ENCODE results near the gene CALCOCO1. TPM values are rescaled to one million over a fixed set of nuclear protein-coding genes. Genes with fewer than 3 reads are reported as not detected.

Gene CALCOCO1
- polyA plus RNA-seq, 1 experiment, result 124 TPM

DNA sequence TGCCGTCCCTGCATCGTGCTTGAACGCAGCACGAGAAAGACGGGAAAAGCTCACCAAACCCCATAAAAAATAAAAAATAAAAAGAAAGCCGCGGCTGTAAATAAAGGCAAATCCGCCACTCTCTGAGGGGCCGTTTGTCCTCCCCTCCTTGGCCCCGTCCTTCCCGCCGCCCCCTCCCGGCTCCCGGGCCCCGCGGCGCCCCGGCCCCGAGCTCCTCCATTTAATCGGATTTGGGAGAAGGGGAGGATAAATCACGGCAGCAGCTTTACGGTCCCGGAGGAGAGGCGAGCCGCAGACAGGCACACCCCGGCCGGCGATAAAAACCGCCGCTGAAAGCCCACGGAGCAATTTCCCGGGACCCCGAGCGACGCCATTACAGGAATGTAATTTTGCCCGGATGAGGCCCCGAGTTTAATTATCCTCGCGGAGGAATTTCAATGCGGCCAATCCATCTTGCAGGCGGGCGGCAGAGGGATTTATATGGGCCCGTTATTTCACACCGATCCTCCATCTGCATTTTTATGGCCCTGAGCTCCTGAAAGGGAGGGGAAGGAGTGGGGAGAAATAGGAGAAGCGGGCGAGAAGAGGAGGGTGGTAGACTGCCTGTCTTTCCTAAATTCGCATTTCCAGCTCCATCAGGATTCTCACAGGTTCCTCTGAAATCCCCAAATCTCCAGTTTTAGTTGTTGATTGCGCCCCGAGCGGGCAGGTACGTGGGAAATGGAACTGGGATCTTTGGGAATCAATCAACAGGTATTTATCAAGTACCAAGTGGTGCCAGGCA lies 50.0 kb downstream of the CALCOCO1 start:
- Histone ChIP-seq H3K27me3 (ENCODE audit: control insufficient read depth, insufficient read depth, low read length) (no peaks in the 10 kb centered on the region), H3K4me3 (ENCODE audit: low read depth, low read length) (peak overlapping the region; percentile 51), H3K27ac (ENCODE audit: low read depth, low read length) (peak overlapping the region; percentile 91), H3K9me3 (ENCODE audit: control insufficient read depth, insufficient read depth, low read length) (no peaks in the 10 kb centered on the region)
- TF ChIP-seq, protein P1, sequence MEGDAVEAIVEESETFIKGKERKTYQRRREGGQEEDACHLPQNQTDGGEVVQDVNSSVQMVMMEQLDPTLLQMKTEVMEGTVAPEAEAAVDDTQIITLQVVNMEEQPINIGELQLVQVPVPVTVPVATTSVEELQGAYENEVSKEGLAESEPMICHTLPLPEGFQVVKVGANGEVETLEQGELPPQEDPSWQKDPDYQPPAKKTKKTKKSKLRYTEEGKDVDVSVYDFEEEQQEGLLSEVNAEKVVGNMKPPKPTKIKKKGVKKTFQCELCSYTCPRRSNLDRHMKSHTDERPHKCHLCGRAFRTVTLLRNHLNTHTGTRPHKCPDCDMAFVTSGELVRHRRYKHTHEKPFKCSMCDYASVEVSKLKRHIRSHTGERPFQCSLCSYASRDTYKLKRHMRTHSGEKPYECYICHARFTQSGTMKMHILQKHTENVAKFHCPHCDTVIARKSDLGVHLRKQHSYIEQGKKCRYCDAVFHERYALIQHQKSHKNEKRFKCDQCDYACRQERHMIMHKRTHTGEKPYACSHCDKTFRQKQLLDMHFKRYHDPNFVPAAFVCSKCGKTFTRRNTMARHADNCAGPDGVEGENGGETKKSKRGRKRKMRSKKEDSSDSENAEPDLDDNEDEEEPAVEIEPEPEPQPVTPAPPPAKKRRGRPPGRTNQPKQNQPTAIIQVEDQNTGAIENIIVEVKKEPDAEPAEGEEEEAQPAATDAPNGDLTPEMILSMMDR (IDR thresholded peaks at IDR 0.05; ENCODE audit: low read depth, low read length), result no peak
- ChIA-PET POLR2A (interaction anchor here (0.7 to 2.3 kb wide), 3 partner anchors 51 to 720 kb away, joined by 3 to 14 read pairs (median 11); partner anchors contain the start of gene ATF7), CTCF (interaction anchor here (0.6 to 5.2 kb wide), 10 partner anchors 18 to 169 kb away, joined by 3 to 103 read pairs (median 4); no protein-coding TSS in a partner anchor)
- DNase-seq (ENCODE audit: low read depth, low spot score), result no peak

DNA sequence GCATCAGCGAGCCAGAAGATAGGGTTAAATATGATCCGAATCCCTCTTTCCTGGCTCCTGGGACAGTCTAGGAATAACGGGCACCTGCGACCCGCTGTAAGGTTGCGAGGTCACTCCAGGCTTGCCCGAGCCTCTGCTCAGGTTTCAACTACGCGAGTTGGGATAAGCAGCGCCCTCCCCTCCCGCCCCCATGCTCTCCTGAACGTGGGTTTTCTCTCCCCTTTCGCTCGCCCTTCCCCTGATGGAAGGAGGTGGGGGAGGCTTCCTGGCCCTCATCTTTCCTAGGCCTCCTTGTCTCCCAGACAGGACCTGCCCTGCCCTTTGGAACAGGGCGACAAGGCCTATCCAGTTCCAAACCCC lies 50.6 kb downstream of the CALCOCO1 start:
- H3K4me3 ChIP-seq (ENCODE audit: low read depth, low read length), result peak overlapping the region; percentile 51
- no peaks in the 10 kb centered on the region for H3K27me3 ChIP-seq (ENCODE audit: control insufficient read depth, insufficient read depth, low read length)
- no peak for DNase-seq (ENCODE audit: low read depth, low spot score)
- ChIA-PET CTCF (interaction anchor here (0.6 to 5.2 kb wide), 14 partner anchors 12 to 168 kb away, joined by 3 to 103 read pairs (median 5); no protein-coding TSS in a partner anchor), POLR2A (interaction anchor here (0.6 to 2.3 kb wide), 6 partner anchors 51 to 720 kb away, joined by 3 to 14 read pairs (median 5); partner anchors contain the start of gene ATF7)
- no peaks in the 10 kb centered on the region for H3K9me3 ChIP-seq (ENCODE audit: control insufficient read depth, insufficient read depth, low read length)
- TF ChIP-seq, protein P1 (IDR thresholded peaks at IDR 0.05; ENCODE audit: low read depth, low read length), result no peak
- H3K27ac ChIP-seq (ENCODE audit: low read depth, low read length), result peak overlapping the region; percentile 91

DNA sequence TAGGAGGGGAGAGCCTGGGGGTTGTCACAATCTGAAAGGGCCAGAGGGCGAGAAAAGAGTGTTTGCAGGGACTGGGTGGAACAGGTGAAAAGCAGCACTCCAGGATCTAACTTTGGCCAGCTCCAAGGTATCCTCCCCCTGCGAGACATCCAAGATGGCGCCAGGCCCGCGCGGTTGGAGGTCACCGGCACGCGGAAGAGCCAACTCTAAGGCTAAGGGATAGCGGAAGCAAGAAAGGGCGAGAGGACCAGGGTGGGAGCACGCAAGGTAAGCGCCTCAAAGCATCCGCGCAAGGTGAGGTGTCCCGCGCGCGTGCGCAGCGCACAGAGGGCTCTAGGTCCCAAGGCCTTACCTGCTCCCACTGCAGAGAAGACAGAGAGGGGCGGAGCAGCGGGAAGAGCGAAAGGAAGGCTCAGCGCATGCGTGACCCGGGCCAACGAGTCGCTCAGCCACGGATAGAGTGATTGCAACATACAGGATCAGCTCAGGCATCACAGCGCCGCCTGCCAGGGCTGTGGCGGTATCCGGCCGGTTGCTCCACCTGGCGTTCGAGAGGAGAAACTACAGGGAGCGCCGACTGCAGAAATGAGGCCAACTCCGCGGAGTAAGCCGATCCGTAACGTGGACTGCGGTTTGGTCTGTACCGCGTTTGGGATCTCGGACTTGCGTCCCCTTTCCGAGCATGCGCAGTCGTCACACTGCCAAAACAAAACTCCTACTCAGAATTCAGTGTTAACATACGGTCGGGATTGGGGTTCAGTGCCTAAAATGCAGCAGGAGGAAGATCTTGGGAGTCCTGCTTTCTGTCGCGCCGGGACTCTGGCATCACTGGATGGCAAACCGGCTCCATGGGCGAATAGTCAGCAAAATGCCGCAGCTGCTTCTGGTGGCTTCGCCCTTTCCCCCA lies 51.3 kb downstream of the CALCOCO1 start, which contains the start of gene ATP5MC2:
ATP5MC2 (minus strand) TSS at position 383 of the 907 bp plus-strand sequence. CDS start 3,469 bp downstream, outside the sequence.
- Histone ChIP-seq H3K4me3 (ENCODE audit: low read depth, low read length) (peak within 1 kb of the TSS; percentile 94), H3K9me3 (ENCODE audit: control insufficient read depth, insufficient read depth, low read length) (no peaks in the 10 kb centered on the region), H3K27me3 (ENCODE audit: control insufficient read depth, insufficient read depth, low read length) (no peaks in the 10 kb centered on the region), H3K27ac (ENCODE audit: low read depth, low read length) (peak within 1 kb of the TSS; percentile 91)
- peak; percentile 99 for DNase-seq (ENCODE audit: low read depth, low spot score)
- TF ChIP-seq, protein P1 (IDR thresholded peaks at IDR 0.05; ENCODE audit: low read depth, low read length), result peak; percentile 100
- POLR2A ChIA-PET, result interaction anchor here (0.6 to 2.3 kb wide), 11 partner anchors 16 to 187 kb away, joined by 3 to 14 read pairs (median 4); partner anchors contain the start of genes ATF7 and TARBP2
- CTCF ChIA-PET, result interaction anchor here (0.5 to 5.2 kb wide), 31 partner anchors 8 to 168 kb away, joined by 3 to 103 read pairs (median 5); partner anchors contain the start of gene ATF7

DNA sequence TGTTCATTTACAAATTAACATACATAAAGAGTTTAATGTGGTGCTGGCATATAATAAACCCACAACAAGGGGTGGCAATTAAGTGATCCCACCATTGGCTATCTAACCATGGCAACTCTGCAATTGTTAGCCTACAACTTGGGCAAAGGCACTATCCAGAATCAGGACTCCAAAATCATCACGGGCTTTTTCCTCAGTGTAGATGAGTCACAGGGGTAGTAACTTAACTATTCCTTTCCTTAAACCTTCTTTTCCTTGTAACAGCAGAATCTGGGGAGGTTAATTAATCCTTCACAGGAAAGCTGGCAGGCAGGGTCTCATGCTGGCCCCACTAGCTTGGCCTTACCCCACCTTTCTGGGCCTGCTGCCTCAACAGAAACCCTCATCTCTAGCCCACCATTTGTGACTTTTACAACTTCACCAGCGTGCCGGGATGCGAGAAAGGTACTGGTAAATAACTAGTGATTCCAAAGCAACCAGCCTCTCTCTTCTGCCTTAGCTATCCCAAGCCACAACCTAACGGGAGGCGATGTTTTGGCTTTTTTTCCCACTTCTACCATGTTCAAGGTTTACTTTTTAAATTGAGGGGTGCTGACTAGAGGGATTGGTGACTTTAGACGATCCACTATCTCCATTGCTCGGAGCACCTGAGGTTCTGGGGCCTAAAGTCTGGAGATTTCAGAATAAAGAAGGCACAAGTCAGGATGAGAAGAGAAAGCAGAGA lies 52.1 kb downstream of the CALCOCO1 start:
- H3K27me3 ChIP-seq (ENCODE audit: control insufficient read depth, insufficient read depth, low read length), result no peaks in the 10 kb centered on the region
- TF ChIP-seq, protein P1 (IDR thresholded peaks at IDR 0.05; ENCODE audit: low read depth, low read length), result no peak
- ChIA-PET CTCF (interaction anchor here (0.5 to 5.2 kb wide), 30 partner anchors 7 to 167 kb away, joined by 3 to 103 read pairs (median 4); partner anchors contain the start of gene ATF7), POLR2A (interaction anchor here (0.6 to 2.3 kb wide), 9 partner anchors 15 to 186 kb away, joined by 3 to 14 read pairs (median 5); partner anchors contain the start of genes ATF7 and TARBP2)
- peak overlapping the region; percentile 94 for H3K4me3 ChIP-seq (ENCODE audit: low read depth, low read length)
- peak overlapping the region; percentile 34 for H3K27ac ChIP-seq (ENCODE audit: low read depth, low read length)
- DNase-seq (ENCODE audit: low read depth, low spot score), result no peak
- no peaks in the 10 kb centered on the region for H3K9me3 ChIP-seq (ENCODE audit: control insufficient read depth, insufficient read depth, low read length)
